NCI-H1092 (cell line): ENCODE data around the gene AFMID.
"Not testable (repeated sequence)": the region's sequence is repeated elsewhere in the genome, so short reads cannot be mapped to it uniquely, and the experiment has no call there.

Experiments
- DNase-seq: peaks from one replicate; lab custom pipeline; 2025; lab: John Stamatoyannopoulos, UW

The AFMID gene

GRCh38 chr17:78186692-78187595 is at the start of gene AFMID, which contains the start of gene TK1:
AFMID (plus strand) TSS chr17:78187362; CDS start chr17:78187371, 9 bp downstream.
TK1 (minus strand) TSS chr17:78187052; CDS start chr17:78186994, 58 bp downstream.
- peak; percentile 93 for DNase-seq

- DNase-seq, result no peak
These were observed 49.6 kb upstream of the AFMID start for GRCh38 chr17:78137392-78138203.

- DNase-seq, result no peak
These were observed 48.7 kb upstream of the AFMID start for GRCh38 chr17:78138204-78139060.

- DNase-seq, result not testable (repeated sequence)
These were observed 47.3 kb upstream of the AFMID start for GRCh38 chr17:78139861-78140168.

GRCh38 chr17:78140169-78141051 is 46.8 kb upstream of the AFMID start:
- peak; percentile 47 for DNase-seq

GRCh38 chr17:78141437-78142118 is 45.6 kb upstream of the AFMID start:
- DNase-seq, result no peak

GRCh38 chr17:78142119-78142861 is 44.9 kb upstream of the AFMID start:
- DNase-seq, result no peak

GRCh38 chr17:78143214-78144146 is 43.7 kb upstream of the AFMID start:
- DNase-seq, result no peak

- no peak for DNase-seq
These were observed 42.9 kb upstream of the AFMID start for GRCh38 chr17:78144147-78144719.

GRCh38 chr17:78144736-78145641 is 42.2 kb upstream of the AFMID start:
- no peak for DNase-seq

GRCh38 chr17:78146471-78146869 is 40.7 kb upstream of the AFMID start:
- no peak for DNase-seq

- DNase-seq, result no peak
These were observed 40.3 kb upstream of the AFMID start for GRCh38 chr17:78146881-78147280.

GRCh38 chr17:78147315-78147998 is 39.7 kb upstream of the AFMID start:
- DNase-seq, result no peak

- no peak for DNase-seq
These were observed 38.7 kb upstream of the AFMID start for GRCh38 chr17:78148286-78149016.

- DNase-seq, result no peak
These were observed 35.6 kb upstream of the AFMID start for GRCh38 chr17:78151514-78152008.
